ENCODE measurements around the gene FAM240B. TPM values are rescaled to one million over a fixed set of nuclear protein-coding genes. Genes with fewer than 3 reads are reported as not detected.

FAM240B gene
- total and polyA plus RNA-seq, 2 of the 8 experiments (the other 6 are each of a cell fraction or from before 2014, with no cell fraction given), result not detected

DNA sequence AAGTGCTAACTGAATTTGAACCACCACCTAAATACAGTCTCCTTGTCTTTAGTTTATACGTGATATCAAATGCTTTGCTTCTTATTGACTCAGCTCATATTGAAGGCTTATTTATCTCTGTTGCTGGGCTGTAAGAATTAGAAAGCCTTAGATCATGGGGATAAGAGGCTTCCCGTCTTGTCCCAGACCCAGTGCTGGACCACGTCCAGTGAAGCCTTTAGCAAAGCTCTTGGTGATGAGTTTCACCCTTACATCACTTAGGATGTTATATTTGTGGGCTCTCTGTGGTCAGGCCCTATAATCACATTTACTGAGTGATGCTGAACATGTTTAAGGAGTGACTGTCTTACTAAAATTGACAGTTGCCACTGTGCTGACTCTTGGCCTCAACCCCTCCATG lies 11.2 kb downstream of the FAM240B start:
- POLR2A ChIA-PET (ENCODE audit: partially characterized antibody), result interaction anchor here (1.4 kb wide), 1 partner anchor 13 kb away, joined by 3 read pairs; no protein-coding TSS in a partner anchor

More for the DNA sequence above, 11.2 kb downstream of the FAM240B start:
- FAIRE-seq (no peak), DNase-seq (ENCODE audit: low read depth in 1 of 2, low spot score in 2 of 2) (no peak)
- Histone ChIP-seq H3K4ac (replicated peaks; ENCODE audit: insufficient read length, low read depth, low read length) (no peak overlapping the region), H4K91ac (replicated peaks; ENCODE audit: insufficient read length, low read length) (no peak overlapping the region), H3K4me1 (replicated peaks in 1 of 4; ENCODE audit: control insufficient read depth in 3 of 4, insufficient read depth in 4 of 4, low read length in 3 of 4) (no peaks in the 10 kb centered on the region), H3K36me3 (ENCODE audit: control insufficient read depth in 2 of 4, insufficient read depth in 4 of 4, low read length in 3 of 4) (no peaks in the 10 kb centered on the region), H3K23me2 (ENCODE audit: low read depth, low read length) (no peaks in the 10 kb centered on the region), H3K18ac (ENCODE audit: extremely low read depth, low read length) (no peak overlapping the region), H3K27me3 (replicated peaks in 1 of 4; ENCODE audit: control insufficient read depth in 3 of 4, extremely low read depth in 1 of 4, insufficient read depth in 3 of 4, low read length in 3 of 4) (no peaks in the 10 kb centered on the region; a peak in 1 of 7 replicates), H3K4me2 (ENCODE audit: insufficient read depth in 1 of 2, low read depth in 2 of 2, low read length in 2 of 2) (no peak overlapping the region), H2AFZ (ENCODE audit: low read length) (peak overlapping the region; percentile 90; the same call in 1 of the 2 replicates), H3K14ac (ENCODE audit: insufficient read length) (no peak overlapping the region), H2BK20ac (ENCODE audit: low read length) (no peak overlapping the region), H4K8ac (ENCODE audit: extremely low read depth, insufficient read depth, low read length) (no peak overlapping the region), H3K4me3 (ENCODE audit: extremely low read depth in 1 of 4, insufficient read depth in 2 of 4, low read depth in 3 of 4, low read length in 4 of 4) (no peak overlapping the region), H3K79me1 (ENCODE audit: low read depth, low read length) (no peaks in the 10 kb centered on the region), H3K27ac (ENCODE audit: low read depth, low read length) (no peak overlapping the region), H3K79me2 (ENCODE audit: control insufficient read depth in 1 of 2, insufficient read depth in 2 of 2, low read length in 2 of 2) (no peaks in the 10 kb centered on the region), H3K23ac (ENCODE audit: insufficient read length) (no peak overlapping the region), H3K9ac (replicated peaks in 1 of 4; ENCODE audit: extremely low read depth in 1 of 4, low read depth in 3 of 4, low read length in 3 of 4) (no peak overlapping the region), H4K20me1 (replicated peaks in 1 of 2; ENCODE audit: control insufficient read depth in 1 of 2, insufficient read depth in 2 of 2, low read length in 2 of 2) (no peaks in the 10 kb centered on the region), H2BK5ac (ENCODE audit: low read depth, low read length) (no peak overlapping the region), H3K9me3 (ENCODE audit: insufficient read depth in 2 of 2, low read depth in 1 of 2, low read length in 1 of 2) (no peaks in the 10 kb centered on the region), H2AK5ac (ENCODE audit: low read depth, low read length) (0 out of 2 replicates have a peak overlapping the region, but pooled peaks have one; percentile 26), H3K56ac (replicated peaks; ENCODE audit: insufficient read length, low read depth, low read length) (no peak overlapping the region), H2BK120ac (replicated peaks; ENCODE audit: low read depth, low read length) (no peak overlapping the region), H2BK15ac (ENCODE audit: low read length) (no peak overlapping the region), H2BK12ac (ENCODE audit: low read depth, low read length) (no peak overlapping the region), H4K5ac (ENCODE audit: insufficient read length, low read depth, low read length) (no peak overlapping the region)
- 80% methylated on average over 3 of the region's 3 CpGs; no CpG with 5 or more reads in 1 of the 2 experiments for WGBS, 2 experiments (ENCODE audit: extremely low coverage in 1 of 2, insufficient coverage in 1 of 2, insufficient read length in 1 of 2, insufficient replicate concordance in 2 of 2, low coverage in 1 of 2, low lambda C conversion rate in 2 of 2, missing lambda C conversion rate in 1 of 2)
- CTCF ChIA-PET (ENCODE audit: partially characterized antibody), result interaction anchor here (0.7 to 6.6 kb wide), 17 partner anchors 7 to 364 kb away, joined by 3 to 53 read pairs (median 7); partner anchors contain the start of gene FAM240B
- TF ChIP-seq CHD1 (IDR thresholded peaks at IDR 0.05; ENCODE audit: low read depth, low read length) (no peak), BACH1 (IDR thresholded peaks at IDR 0.05; ENCODE audit: low read length) (no peak), KDM4A (IDR thresholded peaks at IDR 0.05; ENCODE audit: low read depth, low read length, severe bottlenecking) (no peak)
- TF ChIP-seq, protein P1, sequence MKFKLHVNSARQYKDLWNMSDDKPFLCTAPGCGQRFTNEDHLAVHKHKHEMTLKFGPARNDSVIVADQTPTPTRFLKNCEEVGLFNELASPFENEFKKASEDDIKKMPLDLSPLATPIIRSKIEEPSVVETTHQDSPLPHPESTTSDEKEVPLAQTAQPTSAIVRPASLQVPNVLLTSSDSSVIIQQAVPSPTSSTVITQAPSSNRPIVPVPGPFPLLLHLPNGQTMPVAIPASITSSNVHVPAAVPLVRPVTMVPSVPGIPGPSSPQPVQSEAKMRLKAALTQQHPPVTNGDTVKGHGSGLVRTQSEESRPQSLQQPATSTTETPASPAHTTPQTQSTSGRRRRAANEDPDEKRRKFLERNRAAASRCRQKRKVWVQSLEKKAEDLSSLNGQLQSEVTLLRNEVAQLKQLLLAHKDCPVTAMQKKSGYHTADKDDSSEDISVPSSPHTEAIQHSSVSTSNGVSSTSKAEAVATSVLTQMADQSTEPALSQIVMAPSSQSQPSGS (IDR thresholded peaks at IDR 0.05; ENCODE audit: low read length), result no peak

Data from H1 (cell line).